ENCODE results near the gene BBS1. TPM values are rescaled to one million over a fixed set of nuclear protein-coding genes. Genes with fewer than 3 reads are reported as not detected.
A peak's percentile ranks its signal among the peaks of the same experiment; 100 is the strongest.

BBS1 gene
- total RNA-seq, 1 experiment from 2014 or later = 32.2 TPM

DNA sequence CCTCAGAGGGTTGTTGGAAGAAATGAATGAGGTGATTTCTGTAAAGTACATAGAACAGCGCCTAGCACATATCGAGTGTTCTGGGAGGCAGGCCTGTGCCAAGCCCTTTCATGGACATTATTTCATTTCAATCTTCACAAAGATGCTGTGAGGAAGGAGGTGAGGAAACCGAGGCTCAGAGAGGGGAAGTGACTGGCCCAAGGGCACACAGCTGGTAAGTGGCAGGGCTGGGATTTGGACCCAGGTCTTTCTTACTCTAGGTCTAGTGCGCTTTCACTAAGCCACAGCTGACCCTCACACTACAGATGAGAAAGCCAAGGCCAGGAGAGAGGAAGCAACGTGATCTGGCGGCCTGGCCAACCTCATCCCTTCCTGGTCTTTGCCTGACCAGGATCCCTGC, 41.7 kb upstream of the BBS1 start:
- Mint-ChIP-seq H3K36me3 (ENCODE audit: insufficient read depth, unreplicated experiment) (peaks cover 31% of the 10 kb centered on the region), H3K9me3 (ENCODE audit: low read depth, unreplicated experiment) (no peaks in the 10 kb centered on the region), H3K4me3 (ENCODE audit: low read depth, unreplicated experiment) (no peak overlapping the region), H3K27ac (ENCODE audit: unreplicated experiment) (no peak overlapping the region), H3K4me1 (ENCODE audit: low read depth, unreplicated experiment) (peaks cover 8% of the 10 kb centered on the region), H3K27me3 (ENCODE audit: unreplicated experiment) (no peaks in the 10 kb centered on the region)
- no TSS peak for BruUV-seq (replicated peaks)
- intact Hi-C loops (cut with micrococcal nuclease; ENCODE audit: unreplicated experiment) = no loop called here
- DNase-seq = no peak
- CTCF ChIA-PET = interaction anchor here (1.7 kb wide), 1 partner anchor 10 kb away, joined by 5 read pairs; no protein-coding TSS in a partner anchor
- TF ChIP-seq, protein P1, sequence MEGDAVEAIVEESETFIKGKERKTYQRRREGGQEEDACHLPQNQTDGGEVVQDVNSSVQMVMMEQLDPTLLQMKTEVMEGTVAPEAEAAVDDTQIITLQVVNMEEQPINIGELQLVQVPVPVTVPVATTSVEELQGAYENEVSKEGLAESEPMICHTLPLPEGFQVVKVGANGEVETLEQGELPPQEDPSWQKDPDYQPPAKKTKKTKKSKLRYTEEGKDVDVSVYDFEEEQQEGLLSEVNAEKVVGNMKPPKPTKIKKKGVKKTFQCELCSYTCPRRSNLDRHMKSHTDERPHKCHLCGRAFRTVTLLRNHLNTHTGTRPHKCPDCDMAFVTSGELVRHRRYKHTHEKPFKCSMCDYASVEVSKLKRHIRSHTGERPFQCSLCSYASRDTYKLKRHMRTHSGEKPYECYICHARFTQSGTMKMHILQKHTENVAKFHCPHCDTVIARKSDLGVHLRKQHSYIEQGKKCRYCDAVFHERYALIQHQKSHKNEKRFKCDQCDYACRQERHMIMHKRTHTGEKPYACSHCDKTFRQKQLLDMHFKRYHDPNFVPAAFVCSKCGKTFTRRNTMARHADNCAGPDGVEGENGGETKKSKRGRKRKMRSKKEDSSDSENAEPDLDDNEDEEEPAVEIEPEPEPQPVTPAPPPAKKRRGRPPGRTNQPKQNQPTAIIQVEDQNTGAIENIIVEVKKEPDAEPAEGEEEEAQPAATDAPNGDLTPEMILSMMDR (IDR thresholded peaks at IDR 0.05; ENCODE audit: unreplicated experiment) = no peak

DNA sequence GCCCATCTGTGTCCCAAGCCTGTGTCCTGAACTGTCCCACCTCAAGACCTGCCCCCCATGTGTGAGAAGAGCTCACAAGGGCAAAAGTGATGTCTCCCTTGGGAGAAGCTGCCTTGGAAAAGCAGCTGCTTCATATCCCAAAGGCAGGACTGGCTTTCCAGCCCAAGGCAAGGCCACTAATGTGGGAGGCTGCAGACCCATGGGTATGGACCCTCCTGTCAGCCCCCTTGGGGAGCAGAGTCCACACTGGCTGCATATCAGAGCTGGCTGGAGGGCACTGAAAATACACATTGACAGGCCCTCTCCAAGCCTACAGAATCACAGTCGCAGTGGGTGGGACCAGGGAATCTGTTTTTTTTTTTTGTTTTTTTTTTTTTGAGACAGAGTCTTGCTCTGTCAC, 41.0 kb upstream of the BBS1 start:
- H3K36me3 Mint-ChIP-seq (ENCODE audit: insufficient read depth, unreplicated experiment) = peaks cover 31% of the 10 kb centered on the region
- CTCF ChIA-PET = interaction anchor here (1.7 kb wide), 1 partner anchor 9 kb away, joined by 5 read pairs; no protein-coding TSS in a partner anchor
- H3K4me3 Mint-ChIP-seq (ENCODE audit: low read depth, unreplicated experiment) = no peak overlapping the region
- TF ChIP-seq, protein P1 (IDR thresholded peaks at IDR 0.05; ENCODE audit: unreplicated experiment) = no peak
- BruUV-seq (replicated peaks) = TSS peak; percentile 13
- no peak for DNase-seq
- intact Hi-C loops (cut with micrococcal nuclease; ENCODE audit: unreplicated experiment) = no loop called here
- no peaks in the 10 kb centered on the region for H3K9me3 Mint-ChIP-seq (ENCODE audit: low read depth, unreplicated experiment)
- H3K27me3 Mint-ChIP-seq (ENCODE audit: unreplicated experiment) = no peaks in the 10 kb centered on the region
- no peak overlapping the region for H3K27ac Mint-ChIP-seq (ENCODE audit: unreplicated experiment)
- peaks cover 8% of the 10 kb centered on the region for H3K4me1 Mint-ChIP-seq (ENCODE audit: low read depth, unreplicated experiment)

DNA sequence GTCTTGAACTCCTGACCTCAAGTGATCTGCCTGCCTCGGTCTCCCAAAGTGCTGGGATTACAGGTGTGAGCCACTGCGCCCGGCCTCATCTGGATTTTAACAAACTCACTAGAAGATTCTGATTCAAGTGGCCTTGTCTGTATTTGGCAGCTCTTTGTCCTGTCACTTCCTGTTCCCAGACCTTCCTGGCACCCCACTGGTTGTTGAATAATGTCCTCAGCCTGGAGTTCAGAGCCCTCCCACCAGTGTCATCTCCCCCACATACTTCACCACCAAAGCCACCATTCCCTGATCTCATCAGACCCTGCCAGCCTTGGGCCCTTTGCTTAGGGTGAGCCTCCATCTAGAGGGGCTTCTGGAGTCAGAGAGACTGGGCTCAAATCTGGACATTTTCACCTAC, 40.4 kb upstream of the BBS1 start:
- CTCF ChIA-PET = interaction anchor here (1.2 to 1.7 kb wide), 2 partner anchors 8 to 10 kb away, joined by 4 to 5 read pairs; partner anchors contain the start of gene DPP3
- intact Hi-C loops (cut with micrococcal nuclease; ENCODE audit: unreplicated experiment) = no loop called here
- H3K4me3 Mint-ChIP-seq (ENCODE audit: low read depth, unreplicated experiment) = no peak overlapping the region

DNA sequence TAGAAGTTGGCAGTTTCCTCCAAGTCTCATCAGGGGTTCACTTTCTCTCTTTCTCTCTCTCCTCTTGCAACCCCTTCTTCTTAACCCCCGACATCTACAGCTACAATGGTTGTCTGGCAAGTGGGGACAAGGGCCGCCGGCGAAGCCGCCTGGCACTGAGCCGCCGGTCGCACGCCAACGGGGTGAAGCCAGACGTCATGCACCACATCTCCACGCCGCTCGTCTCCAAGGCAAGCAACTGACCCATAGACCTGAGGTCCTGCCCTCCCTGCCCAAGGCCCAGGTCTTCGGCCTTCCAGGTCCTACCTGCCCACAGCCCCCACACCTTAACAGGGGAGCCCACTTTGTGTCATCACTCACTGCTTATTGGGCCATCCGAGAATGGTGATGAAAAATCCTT, 39.3 kb upstream of the BBS1 start:
- Mint-ChIP-seq H3K27me3 (ENCODE audit: unreplicated experiment) (no peaks in the 10 kb centered on the region), H3K4me1 (ENCODE audit: low read depth, unreplicated experiment) (peaks cover 8% of the 10 kb centered on the region), H3K9me3 (ENCODE audit: low read depth, unreplicated experiment) (no peaks in the 10 kb centered on the region), H3K27ac (ENCODE audit: unreplicated experiment) (no peak overlapping the region), H3K4me3 (ENCODE audit: low read depth, unreplicated experiment) (no peak overlapping the region), H3K36me3 (ENCODE audit: insufficient read depth, unreplicated experiment) (peaks cover 29% of the 10 kb centered on the region)
- intact Hi-C loops (cut with micrococcal nuclease; ENCODE audit: unreplicated experiment) = no loop called here
- BruUV-seq (replicated peaks) = no TSS peak
- TF ChIP-seq, protein P1 (IDR thresholded peaks at IDR 0.05; ENCODE audit: unreplicated experiment) = no peak
- DNase-seq = no peak
- CTCF ChIA-PET = interaction anchor here (1.2 kb wide), 1 partner anchor 9 kb away, joined by 4 read pairs; the partner anchor contains the start of gene DPP3

More for the DNA sequence above, 40.4 kb upstream of the BBS1 start:
- Mint-ChIP-seq H3K4me1 (ENCODE audit: low read depth, unreplicated experiment) (peaks cover 8% of the 10 kb centered on the region), H3K27ac (ENCODE audit: unreplicated experiment) (no peak overlapping the region), H3K9me3 (ENCODE audit: low read depth, unreplicated experiment) (no peaks in the 10 kb centered on the region), H3K36me3 (ENCODE audit: insufficient read depth, unreplicated experiment) (peaks cover 31% of the 10 kb centered on the region), H3K27me3 (ENCODE audit: unreplicated experiment) (no peaks in the 10 kb centered on the region)
- TF ChIP-seq, protein P1 (IDR thresholded peaks at IDR 0.05; ENCODE audit: unreplicated experiment) = no peak
- no peak for DNase-seq
- no TSS peak for BruUV-seq (replicated peaks)
